Adrenal gland (tissue), 12 donors: ENCODE measurements around the gene TRIM46. TPM values are rescaled to one million over a fixed set of nuclear protein-coding genes. Genes with fewer than 3 reads are reported as not detected.

Experiments
- microRNA counts, 2 donors: library from miRNA; unstranded; fragments of <30 nt; microRNA quantifications; one replicate each; lab custom pipeline; 2016
- polyA plus RNA-seq, 3 donors: library from polyadenylated mRNA; stranded (reverse); fragments of 200-250 nt in 2 of 3; fragments of 350-450 nt in 1 of 3; fragmentation: Illumina TruSeq in 1 of 3; extraction: RNeasy Lipid Tissue Mini Kit (QIAGEN cat#74804) in 1 of 3; gene quantifications; one replicate each; pipeline ENCODE4 v1.2.3, GENCODE V29; 2013 to 2014
- small RNA-seq, 2 donors: library from RNA; depleted of rRNA; stranded (forward); fragments of <200 nt; gene quantifications; one replicate each; pipeline ENCODE3, GENCODE V24; 2016
- total RNA-seq, 9 donors: library from RNA; depleted of rRNA in 4 of 9; stranded (reverse); fragments of >200 nt in 4 of 9; fragments of 120-200 nt in 1 of 9; fragmentation: NEBNext Ultra II Directional in 1 of 9; extraction: Animal tissue kit (Norgen Biotek cat#: 25700) in 1 of 9; gene quantifications; one replicate each; pipeline versions ENCODE4 v1.1.0 to v1.2.4, GENCODE V29; 2013 to 2023
- donor health status: healthy with polysubstance abuse.
- donor health status: Bipolar disorder and iron deficiency.
- donor health status: DM: yes; HTN: yes; CAD: no.
- donor health status: DM: no; HTN: no; CAD: no.
- donor health status: DM: no; HTN: no; CAD: no.
- donor health status: DM: yes; HTN: yes; CAD: no.

TRIM46 gene
- total and polyA plus RNA-seq, 12 donors = 0.19 to 5.6 (median 0.59) TPM; not detected in 2

MicroRNAs within 50 kb of the gene (microRNA counts, 767-probe panel; counts per million panel counts)
- microRNA hsa-miR-92b-3p (lab: Ali Mortazavi, UCI) = 0 counts per million in 2 donors

Small RNAs within 50 kb of the gene (small RNA-seq; reads per million reads assigned to genes)
- gene HMGN2P18 = 0 reads per million in 2 donors

Other genes starting within 250 kb of the TRIM46 start
- gene PMVK, start 237.1 kb upstream of the TRIM46 start, total RNA-seq = 10 to 100 TPM; 12.6 to 70.0 (median 31.0) TPM
- 10 to 100 TPM; 41.4 to 45.1 (median 42.1) TPM for gene PMVK, start 237.1 kb upstream of the TRIM46 start, polyA plus RNA-seq
- 100 to 1,000 TPM; 120 to 342 (median 278) TPM for gene PBXIP1, start 217.8 kb upstream of the TRIM46 start, total RNA-seq
- 100 to 1,000 TPM in 2 of 3 donors, 10 to 100 TPM in 1; 97.0 to 184 (median 110) TPM for gene PBXIP1, start 217.8 kb upstream of the TRIM46 start, polyA plus RNA-seq
- gene PYGO2, start 212.1 kb upstream of the TRIM46 start, total RNA-seq = 10 to 100 TPM; 26.2 to 61.1 (median 42.6) TPM
- gene PYGO2, start 212.1 kb upstream of the TRIM46 start, polyA plus RNA-seq = 10 to 100 TPM; 28.2 to 44.1 (median 29.2) TPM
- gene SHC1, start 203.1 kb upstream of the TRIM46 start, total RNA-seq = 100 to 1,000 TPM in 7 of 9 donors, 10 to 100 TPM in 2; 80.3 to 240 (median 120) TPM
- 100 to 1,000 TPM; 167 to 260 (median 249) TPM for gene SHC1, start 203.1 kb upstream of the TRIM46 start, polyA plus RNA-seq
- gene CKS1B, start 199.2 kb upstream of the TRIM46 start, total RNA-seq = 10 to 100 TPM; 23.2 to 87.0 (median 30.3) TPM
- 10 to 100 TPM; 12.4 to 51.0 (median 22.3) TPM for gene CKS1B, start 199.2 kb upstream of the TRIM46 start, polyA plus RNA-seq
- 10 to 100 TPM; 21.6 to 43.0 (median 28.7) TPM for gene FLAD1, start 190.5 kb upstream of the TRIM46 start, total RNA-seq
- gene FLAD1, start 190.5 kb upstream of the TRIM46 start, polyA plus RNA-seq = 10 to 100 TPM; 30.7 to 65.5 (median 41.1) TPM
- under 1 TPM in 1 of 9 donors, not detected in 8; 0.44 TPM for gene LENEP, start 180.3 kb upstream of the TRIM46 start, total RNA-seq
- not detected for gene LENEP, start 180.3 kb upstream of the TRIM46 start, polyA plus RNA-seq
- 100 to 1,000 TPM in 1 of 9 donors, 10 to 100 TPM in 8; 23.3 to 126 (median 78.1) TPM for gene ZBTB7B, start 171.0 kb upstream of the TRIM46 start, total RNA-seq
- 10 to 100 TPM; 22.4 to 97.3 (median 27.9) TPM for gene ZBTB7B, start 171.0 kb upstream of the TRIM46 start, polyA plus RNA-seq
- gene DCST2, start 140.1 kb upstream of the TRIM46 start, total RNA-seq = 1 to 10 TPM in 3 of 9 donors, under 1 TPM in 4, not detected in 2; 0.14 to 2.4 (median 0.90) TPM
- 10 to 100 TPM in 1 of 3 donors, 1 to 10 TPM in 1, under 1 TPM in 1; 0.24 to 15.2 (median 8.5) TPM for gene DCST2, start 140.1 kb upstream of the TRIM46 start, polyA plus RNA-seq
- not detected for gene DCST1, start 140.0 kb upstream of the TRIM46 start, total RNA-seq
- not detected for gene DCST1, start 140.0 kb upstream of the TRIM46 start, polyA plus RNA-seq
- gene ADAM15, start 122.5 kb upstream of the TRIM46 start, total RNA-seq = 10 to 100 TPM; 11.6 to 84.2 (median 58.3) TPM
- gene ADAM15, start 122.5 kb upstream of the TRIM46 start, polyA plus RNA-seq = 100 to 1,000 TPM in 2 of 3 donors, 10 to 100 TPM in 1; 16.1 to 269 (median 240) TPM
- gene EFNA4, start 110.1 kb upstream of the TRIM46 start, total RNA-seq = 10 to 100 TPM in 5 of 9 donors, 1 to 10 TPM in 4; 3.5 to 28.7 (median 12.7) TPM
- gene EFNA4, start 110.1 kb upstream of the TRIM46 start, polyA plus RNA-seq = 10 to 100 TPM; 10.0 to 23.5 (median 12.1) TPM
- gene EFNA3, start 95.0 kb upstream of the TRIM46 start, total RNA-seq = 1 to 10 TPM; 1.4 to 7.3 (median 2.7) TPM
- gene EFNA3, start 95.0 kb upstream of the TRIM46 start, polyA plus RNA-seq = 1 to 10 TPM; 2.8 to 4.0 (median 3.7) TPM
- gene EFNA1, start 46.0 kb upstream of the TRIM46 start, total RNA-seq = 10 to 100 TPM in 8 of 9 donors, 1 to 10 TPM in 1; 9.9 to 49.7 (median 27.7) TPM
- gene EFNA1, start 46.0 kb upstream of the TRIM46 start, polyA plus RNA-seq = 10 to 100 TPM in 2 of 3 donors, 1 to 10 TPM in 1; 6.6 to 35.9 (median 30.2) TPM
- 100 to 1,000 TPM in 2 of 9 donors, 10 to 100 TPM in 7; 31.7 to 112 (median 50.6) TPM for gene SLC50A1, start 38.0 kb upstream of the TRIM46 start, total RNA-seq
- gene SLC50A1, start 38.0 kb upstream of the TRIM46 start, polyA plus RNA-seq = 100 to 1,000 TPM in 1 of 3 donors, 10 to 100 TPM in 2; 55.2 to 172 (median 61.8) TPM
- gene DPM3, start 33.3 kb upstream of the TRIM46 start, total RNA-seq = 100 to 1,000 TPM in 8 of 9 donors, 10 to 100 TPM in 1; 45.4 to 192 (median 159) TPM
- 1,000 to 10,000 TPM in 2 of 3 donors, 1 to 10 TPM in 1; 6.8 to 1,427 (median 1,371) TPM for gene DPM3, start 33.3 kb upstream of the TRIM46 start, polyA plus RNA-seq
- 100 to 1,000 TPM in 8 of 9 donors, 10 to 100 TPM in 1; 76.1 to 252 (median 154) TPM for gene KRTCAP2, start 545 bp upstream of the TRIM46 start, total RNA-seq
- 100 to 1,000 TPM; 383 to 806 (median 704) TPM for gene KRTCAP2, start 545 bp upstream of the TRIM46 start, polyA plus RNA-seq
- 10 to 100 TPM in 7 of 9 donors, 1 to 10 TPM in 2; 7.1 to 38.6 (median 15.7) TPM for gene THBS3, start 34.0 kb downstream of the TRIM46 start, total RNA-seq
- 100 to 1,000 TPM in 1 of 3 donors, 10 to 100 TPM in 1, 1 to 10 TPM in 1; 9.6 to 147 (median 71.3) TPM for gene THBS3, start 34.0 kb downstream of the TRIM46 start, polyA plus RNA-seq
- 10 to 100 TPM; 39.2 to 83.8 (median 45.6) TPM for gene MTX1, start 34.8 kb downstream of the TRIM46 start, total RNA-seq
- 100 to 1,000 TPM in 1 of 3 donors, 10 to 100 TPM in 2; 26.7 to 111 (median 79.8) TPM for gene MTX1, start 34.8 kb downstream of the TRIM46 start, polyA plus RNA-seq
- gene ENTREP3, start 81.6 kb downstream of the TRIM46 start, total RNA-seq = 10 to 100 TPM in 7 of 9 donors, 1 to 10 TPM in 2; 8.5 to 43.0 (median 32.6) TPM
- 10 to 100 TPM; 10.3 to 26.9 (median 22.7) TPM for gene ENTREP3, start 81.6 kb downstream of the TRIM46 start, polyA plus RNA-seq
- 100 to 1,000 TPM in 4 of 9 donors, 10 to 100 TPM in 5; 51.0 to 143 (median 98.6) TPM for gene SCAMP3, start 88.5 kb downstream of the TRIM46 start, total RNA-seq
- gene SCAMP3, start 88.5 kb downstream of the TRIM46 start, polyA plus RNA-seq = 100 to 1,000 TPM in 1 of 3 donors, 10 to 100 TPM in 2; 41.9 to 102 (median 78.0) TPM
- 10 to 100 TPM; 10.7 to 94.2 (median 53.6) TPM for gene CLK2, start 99.7 kb downstream of the TRIM46 start, total RNA-seq
- 100 to 1,000 TPM in 2 of 3 donors, 10 to 100 TPM in 1; 47.1 to 162 (median 122) TPM for gene CLK2, start 99.7 kb downstream of the TRIM46 start, polyA plus RNA-seq
- 1 to 10 TPM; 1.0 to 6.5 (median 3.6) TPM for gene HCN3, start 103.6 kb downstream of the TRIM46 start, total RNA-seq
- gene HCN3, start 103.6 kb downstream of the TRIM46 start, polyA plus RNA-seq = 10 to 100 TPM in 1 of 3 donors, 1 to 10 TPM in 2; 3.1 to 14.5 (median 6.2) TPM
- under 1 TPM in 2 of 9 donors, not detected in 7; 0.18 to 0.34 TPM for gene PKLR, start 127.6 kb downstream of the TRIM46 start, total RNA-seq
- gene PKLR, start 127.6 kb downstream of the TRIM46 start, polyA plus RNA-seq = under 1 TPM in 2 of 3 donors, not detected in 1; 0.10 to 0.24 TPM
- 1,000 to 10,000 TPM in 2 of 9 donors, 100 to 1,000 TPM in 7; 107 to 2,334 (median 186) TPM for gene FDPS, start 135.0 kb downstream of the TRIM46 start, total RNA-seq
- 1,000 to 10,000 TPM in 1 of 3 donors, 100 to 1,000 TPM in 2; 167 to 2,274 (median 225) TPM for gene FDPS, start 135.0 kb downstream of the TRIM46 start, polyA plus RNA-seq
- 10 to 100 TPM in 8 of 9 donors, 1 to 10 TPM in 1; 9.8 to 64.9 (median 27.1) TPM for gene RUSC1, start 147.0 kb downstream of the TRIM46 start, total RNA-seq
- 100 to 1,000 TPM in 1 of 3 donors, 10 to 100 TPM in 2; 15.1 to 111 (median 53.7) TPM for gene RUSC1, start 147.0 kb downstream of the TRIM46 start, polyA plus RNA-seq